Activated CD4-positive, alpha-beta T cell treated with anti-CD3 and anti-CD28 coated beads for 36 hours (primary cell): ENCODE data around the gene CLEC5A. TPM values are rescaled to one million over a fixed set of nuclear protein-coding genes. Genes with fewer than 3 reads are reported as not detected.

Source experiments
- ATAC-seq: fragments of 200-7000 bp; cut with Tn5 transposase; one replicate; pipeline ENCODE4 v1.10.0; 2021; ENCODE audit warnings: mild to moderate bottlenecking, moderate library complexity
- CTCF ChIA-PET: fragments of 350-600 bp; sonication (Branson Sonifier 250); formaldehyde crosslinking; loops from one replicate; lab custom pipeline; 2021; ENCODE audit warnings: antibody characterized with exemption; lab: Charles Lee
- POLR2A ChIA-PET: fragments of 350-600 bp; sonication (Branson Sonifier 250); formaldehyde crosslinking; loops from one replicate; lab custom pipeline; 2021; ENCODE audit warnings: antibody characterized with exemption, inconsistent platforms; lab: Charles Lee
- DNase-seq: peaks from one replicate; pipeline ENCODE4 v3.0.0-alpha.2; 2020
- H3K27ac Mint-ChIP-seq: one replicate; pipeline ENCODE4 v1.8.0; 2021; ENCODE audit warnings: mixed read lengths
- H3K27me3 Mint-ChIP-seq: one replicate; pipeline ENCODE4 v1.8.0; 2021; ENCODE audit warnings: mixed read lengths
- H3K36me3 Mint-ChIP-seq: one replicate; pipeline ENCODE4 v1.8.0; 2021; ENCODE audit warnings: low read depth, mixed read lengths
- H3K4me1 Mint-ChIP-seq: one replicate; pipeline ENCODE4 v1.8.0; 2021; ENCODE audit warnings: mixed read lengths
- H3K4me3 Mint-ChIP-seq: one replicate; pipeline ENCODE4 v1.8.0; 2021; ENCODE audit warnings: mild to moderate bottlenecking, moderate library complexity, mixed read lengths
- H3K9me3 Mint-ChIP-seq: one replicate; pipeline ENCODE4 v1.8.0; 2021; ENCODE audit warnings: low read depth, mixed read lengths
- intact Hi-C, 2 experiments: fragments of 100-400 bp; cut with DNase I in 1 of 2; cut with micrococcal nuclease in 1 of 2; formaldehyde crosslinking; loops; one replicate each; pipeline versions ENCODE4 v1.14.2 to v1.15.1; 2022 to 2024; cut with DNase I, micrococcal nuclease
- total RNA-seq, 2 experiments: library from RNA; stranded (reverse); gene quantifications; one replicate each; pipeline ENCODE4 v1.2.3, GENCODE V29; 2021

The CLEC5A gene
- total RNA-seq, 2 experiments from 2014 or later, result not detected

DNA sequence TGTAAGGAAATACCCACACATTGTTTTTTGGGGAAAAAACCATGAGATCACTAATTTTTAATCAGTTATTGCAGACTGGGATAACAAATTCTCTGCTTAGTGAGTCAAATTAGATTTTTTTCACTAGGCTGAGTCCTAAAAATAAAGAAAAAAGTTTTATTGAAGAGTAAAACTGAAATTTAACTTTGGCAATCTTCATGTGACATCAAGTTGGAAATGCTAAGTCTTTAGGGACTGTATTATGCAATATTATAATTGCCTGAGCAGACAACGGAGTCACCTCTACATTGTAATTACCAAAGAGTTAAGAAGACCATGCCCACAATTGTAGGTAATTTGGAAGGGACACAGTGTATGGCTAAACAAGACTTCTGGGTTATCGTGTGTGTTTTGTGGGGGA is 2.2 kb upstream of the CLEC5A start:
- Mint-ChIP-seq H3K9me3 (no peaks in the 10 kb centered on the region), H3K4me3 (no peak overlapping the region), H3K27ac (no peak overlapping the region), H3K36me3 (no peaks in the 10 kb centered on the region), H3K4me1 (peaks cover 6% of the 10 kb centered on the region), H3K27me3 (peaks cover 2% of the 10 kb centered on the region)
- intact Hi-C loops, result no loop called here
- DNase-seq (no peak), ATAC-seq (no peak)
- POLR2A ChIA-PET, result no interaction called here
- CTCF ChIA-PET, result no interaction called here

DNA sequence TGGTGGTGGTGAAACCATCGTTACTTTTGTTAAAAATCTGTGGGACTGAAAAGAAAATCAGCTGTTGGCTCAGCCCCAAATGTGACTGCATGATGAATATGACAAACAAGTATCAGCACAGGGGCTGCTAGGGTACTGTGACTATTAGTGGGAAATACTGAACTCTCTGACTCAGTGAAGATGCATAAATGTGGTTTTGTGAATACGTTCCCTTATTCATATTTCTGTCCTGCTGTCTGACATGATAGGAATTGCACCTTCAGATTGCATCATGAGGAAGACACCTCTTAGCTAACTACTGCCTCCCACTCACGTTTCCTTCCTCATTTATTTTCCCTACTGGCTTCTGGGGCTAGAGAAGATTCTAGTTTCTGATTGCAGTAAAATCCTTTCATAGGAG is 1.4 kb downstream of the CLEC5A start:
- DNase-seq (peak; percentile 43), ATAC-seq (peak; percentile 84)
- Mint-ChIP-seq H3K36me3 (no peaks in the 10 kb centered on the region), H3K27ac (no peak overlapping the region), H3K4me1 (peaks cover 6% of the 10 kb centered on the region), H3K9me3 (peaks cover 16% of the 10 kb centered on the region), H3K27me3 (peaks cover 5% of the 10 kb centered on the region), H3K4me3 (no peak overlapping the region)
- ChIA-PET CTCF (no interaction called here), POLR2A (no interaction called here)
- intact Hi-C loops, result no loop called here

DNA sequence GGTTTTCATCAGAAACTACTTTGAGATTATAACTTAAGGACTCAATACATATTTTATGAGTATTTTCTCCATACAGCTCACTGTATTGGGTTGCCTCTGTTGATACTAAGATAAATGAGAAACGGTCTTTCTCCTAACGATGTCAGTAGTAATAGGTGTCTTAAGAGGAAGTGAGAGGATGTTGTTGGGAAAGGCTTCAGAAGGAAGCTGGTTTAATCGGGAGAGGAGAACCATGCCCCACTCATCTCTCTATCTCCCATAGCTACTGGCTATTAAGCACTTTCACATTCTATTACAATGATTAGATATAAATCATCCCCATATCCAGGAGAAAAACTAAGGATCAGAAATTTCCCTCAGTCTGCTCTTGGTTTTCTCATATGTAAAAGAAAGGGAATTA is 2.0 kb downstream of the CLEC5A start:
- H3K27ac Mint-ChIP-seq, result no peak overlapping the region
- ChIA-PET POLR2A (no interaction called here), CTCF (no interaction called here)
- H3K4me3 Mint-ChIP-seq, result no peak overlapping the region
- peaks cover 6% of the 10 kb centered on the region for H3K4me1 Mint-ChIP-seq
- ATAC-seq (no peak), DNase-seq (no peak)
- peaks cover 16% of the 10 kb centered on the region for H3K9me3 Mint-ChIP-seq
- H3K36me3 Mint-ChIP-seq, result no peaks in the 10 kb centered on the region
- intact Hi-C loops, result loop anchor here in 1 of 2 experiments (1.0 kb wide), 1 partner anchor 47 kb away; no protein-coding TSS in a partner anchor
- H3K27me3 Mint-ChIP-seq, result peaks cover 5% of the 10 kb centered on the region

DNA sequence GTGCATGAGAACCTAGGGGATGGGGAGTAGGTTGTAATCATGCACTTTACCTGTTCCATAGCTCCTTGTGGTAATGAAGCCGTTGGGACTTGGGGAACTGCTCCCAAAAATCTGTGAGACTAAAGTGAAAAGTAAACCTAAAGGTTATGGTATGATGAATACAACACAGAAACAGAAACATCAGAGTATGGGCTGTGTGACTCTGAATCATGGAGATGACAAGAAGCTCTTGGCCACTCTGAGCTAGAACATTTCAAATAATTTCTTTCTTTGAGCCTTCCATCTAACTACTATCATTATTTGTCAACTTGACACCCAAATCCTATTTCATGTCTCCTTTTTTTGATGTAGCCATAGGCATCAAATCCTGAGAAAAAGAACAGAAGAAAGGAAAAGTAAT is 2.9 kb downstream of the CLEC5A start:
- Mint-ChIP-seq H3K4me3 (no peak overlapping the region), H3K9me3 (peaks cover 18% of the 10 kb centered on the region), H3K27ac (no peak overlapping the region), H3K27me3 (peaks cover 5% of the 10 kb centered on the region), H3K4me1 (peaks cover 6% of the 10 kb centered on the region), H3K36me3 (no peaks in the 10 kb centered on the region)
- DNase-seq (no peak), ATAC-seq (no peak)
- intact Hi-C loops, result loop anchor here in 1 of 2 experiments (1.0 kb wide), 1 partner anchor 46 kb away; no protein-coding TSS in a partner anchor
- ChIA-PET CTCF (interaction anchor here (0.6 kb wide), 1 partner anchor 23 kb away, joined by 3 read pairs; no protein-coding TSS in a partner anchor), POLR2A (no interaction called here)

DNA sequence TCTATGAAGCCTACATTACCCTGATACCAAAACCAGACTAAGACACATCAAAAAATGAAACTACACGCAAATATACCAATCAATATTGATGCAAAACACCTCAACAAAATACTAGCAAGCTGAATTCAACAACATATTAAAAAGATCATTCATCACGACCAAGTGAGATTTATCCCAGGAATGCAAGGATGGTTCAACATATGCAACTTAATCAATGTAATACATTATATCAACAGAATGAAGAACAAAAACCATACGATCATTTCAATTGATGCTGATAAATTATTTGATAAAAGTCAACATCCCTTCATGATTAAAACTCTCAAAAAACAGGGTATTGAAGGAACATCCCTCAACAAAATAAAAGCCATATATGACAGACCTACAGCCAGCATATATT is 5.7 kb downstream of the CLEC5A start:
- Mint-ChIP-seq H3K4me1 (peaks cover 6% of the 10 kb centered on the region), H3K36me3 (no peaks in the 10 kb centered on the region), H3K4me3 (no peak overlapping the region), H3K27me3 (peaks cover 9% of the 10 kb centered on the region), H3K9me3 (peaks cover 22% of the 10 kb centered on the region), H3K27ac (no peak overlapping the region)
- ChIA-PET CTCF (no interaction called here), POLR2A (no interaction called here)
- ATAC-seq (no peak), DNase-seq (no peak)
- intact Hi-C loops, result no loop called here

DNA sequence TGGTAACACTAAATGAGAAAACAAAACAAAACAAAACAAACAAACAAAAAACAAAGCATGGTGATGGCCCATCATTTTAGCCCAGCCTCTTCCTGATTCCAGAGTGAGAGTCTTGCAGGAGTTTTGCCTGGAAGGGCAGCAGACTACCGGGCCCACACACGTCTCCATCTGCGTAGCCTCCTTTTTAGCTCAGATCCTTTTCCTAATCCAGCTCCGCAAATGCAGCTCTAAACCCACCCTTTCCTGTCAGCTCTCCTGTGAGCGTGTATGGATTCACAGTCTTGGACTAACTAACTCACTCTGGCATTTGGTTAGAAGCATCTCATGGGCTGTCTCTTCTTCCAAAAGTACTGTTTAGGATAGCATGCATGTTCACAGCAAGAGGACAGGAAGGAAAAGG is 16.6 kb downstream of the CLEC5A start:
- Mint-ChIP-seq H3K36me3 (no peaks in the 10 kb centered on the region), H3K4me1 (no peaks in the 10 kb centered on the region), H3K27ac (no peak overlapping the region), H3K4me3 (no peak overlapping the region), H3K9me3 (peaks cover 3% of the 10 kb centered on the region), H3K27me3 (peaks cover 5% of the 10 kb centered on the region)
- ATAC-seq, result no peak
- DNase-seq, result no peak
- ChIA-PET CTCF (no interaction called here), POLR2A (no interaction called here)
- intact Hi-C loops, result no loop called here

DNA sequence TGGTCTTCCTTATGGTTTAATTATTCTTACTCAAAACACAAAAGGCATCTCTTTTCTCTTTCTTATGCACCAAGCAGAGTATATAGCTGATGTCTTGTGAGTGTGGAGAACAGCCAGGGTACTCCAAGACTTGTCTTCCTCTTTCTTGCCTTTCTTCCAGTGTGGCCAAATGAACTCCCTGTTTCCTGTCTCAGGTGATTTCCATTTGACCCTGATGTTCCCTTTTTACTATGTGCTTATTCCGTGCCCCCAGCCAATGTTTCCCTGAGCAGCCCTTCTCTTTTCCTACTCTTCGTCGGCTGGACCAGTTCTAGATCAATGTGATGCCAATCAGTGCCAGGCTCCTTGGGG is 18.0 kb downstream of the CLEC5A start:
- H3K4me1 Mint-ChIP-seq, result no peaks in the 10 kb centered on the region

DNA sequence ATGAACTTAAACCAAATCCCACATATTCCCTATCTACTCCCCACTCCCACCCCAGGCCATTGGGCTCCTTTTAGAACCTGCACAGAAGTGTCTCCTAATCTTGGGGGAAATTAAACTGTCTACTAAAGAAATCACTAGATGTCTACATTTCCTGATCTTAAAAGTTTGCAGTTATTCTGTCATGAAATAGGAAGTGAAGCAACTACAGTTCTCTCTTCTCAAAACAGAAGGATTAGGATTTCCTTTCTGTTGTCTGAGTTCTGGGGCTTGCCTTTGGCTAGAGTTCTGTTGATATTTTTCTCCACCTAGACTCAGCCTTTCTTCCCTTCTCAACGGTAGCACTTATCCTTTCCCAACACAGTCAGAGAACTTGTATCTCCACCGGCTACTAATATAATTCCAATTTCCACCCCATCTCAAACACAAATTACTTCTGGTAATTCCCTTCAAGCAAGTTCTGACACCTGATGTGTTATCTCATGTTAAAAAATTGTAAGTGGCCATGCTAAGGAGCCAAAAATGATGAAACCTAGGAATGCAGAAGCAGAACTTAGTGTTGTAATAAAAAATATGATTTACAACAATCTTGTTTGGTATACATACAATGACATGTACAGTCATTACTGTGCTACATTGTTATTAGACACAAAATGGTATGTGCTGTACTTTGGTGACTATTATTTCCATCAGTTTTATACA is 18.5 kb downstream of the CLEC5A start:
- no peaks in the 10 kb centered on the region for H3K27me3 Mint-ChIP-seq
- H3K4me1 Mint-ChIP-seq, result no peaks in the 10 kb centered on the region
- intact Hi-C loops, result no loop called here
- peaks cover 2% of the 10 kb centered on the region for H3K9me3 Mint-ChIP-seq
- DNase-seq (no peak), ATAC-seq (no peak)
- H3K4me3 Mint-ChIP-seq, result no peak overlapping the region
- ChIA-PET CTCF (no interaction called here), POLR2A (no interaction called here)
- H3K27ac Mint-ChIP-seq, result no peak overlapping the region
- no peaks in the 10 kb centered on the region for H3K36me3 Mint-ChIP-seq

More for the DNA sequence above, 18.0 kb downstream of the CLEC5A start:
- no peak overlapping the region for H3K27ac Mint-ChIP-seq
- no peak overlapping the region for H3K4me3 Mint-ChIP-seq
- CTCF ChIA-PET, result no interaction called here
- H3K27me3 Mint-ChIP-seq, result no peaks in the 10 kb centered on the region
- POLR2A ChIA-PET, result no interaction called here
- no peak for ATAC-seq
- DNase-seq, result no peak
- intact Hi-C loops, result no loop called here
- no peaks in the 10 kb centered on the region for H3K36me3 Mint-ChIP-seq
- peaks cover 2% of the 10 kb centered on the region for H3K9me3 Mint-ChIP-seq

DNA sequence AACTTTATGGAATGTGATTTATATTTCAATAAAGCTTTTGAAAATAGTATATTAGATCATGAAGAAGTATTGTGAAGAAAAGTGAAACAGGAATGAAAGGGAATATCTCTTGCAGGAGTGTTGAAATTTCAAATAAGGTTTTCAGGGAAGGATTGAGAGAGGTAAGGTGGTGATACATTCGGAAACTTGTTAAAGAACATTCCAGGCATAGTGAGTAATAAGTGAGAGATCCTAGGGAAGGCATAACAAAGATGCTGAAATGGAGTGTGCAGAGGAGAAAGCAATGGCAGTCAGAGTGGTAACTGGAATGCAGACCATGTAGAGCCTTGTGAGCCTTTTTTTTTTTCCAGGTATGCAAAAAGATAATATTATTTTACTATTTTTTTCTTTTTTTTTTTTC is 26.5 kb downstream of the CLEC5A start:
- Mint-ChIP-seq H3K27ac (no peak overlapping the region), H3K4me3 (no peak overlapping the region), H3K4me1 (no peaks in the 10 kb centered on the region), H3K27me3 (peaks cover 4% of the 10 kb centered on the region), H3K9me3 (no peaks in the 10 kb centered on the region), H3K36me3 (no peaks in the 10 kb centered on the region)
- ChIA-PET POLR2A (no interaction called here), CTCF (no interaction called here)
- ATAC-seq, result no peak
- no peak for DNase-seq
- intact Hi-C loops, result no loop called here

DNA sequence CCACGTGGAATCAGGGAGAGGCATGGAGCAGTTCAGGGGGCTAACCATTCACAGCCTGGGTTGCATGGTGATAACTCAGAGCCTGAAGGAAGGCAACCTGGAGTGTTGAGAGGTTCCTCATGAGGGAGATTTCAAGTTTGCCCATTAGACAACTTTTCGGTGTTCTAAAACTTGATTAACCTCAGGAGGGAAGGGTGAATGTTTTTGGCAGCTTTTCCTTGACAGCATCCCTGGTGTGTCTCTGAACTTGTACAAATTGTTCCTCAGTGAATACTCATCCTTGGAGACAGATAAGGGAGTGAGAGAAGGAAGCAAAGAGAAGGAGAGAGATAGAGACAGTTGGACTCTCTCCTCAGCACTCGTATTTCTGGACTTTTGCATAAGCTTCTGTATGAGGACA is 30.7 kb downstream of the CLEC5A start, which contains the start of gene OR9A4:
TSS of gene OR9A4 (plus strand) at position 301 of the 400 bp plus-strand sequence. CDS start 2,477 bp downstream, outside the sequence.
- H3K4me1 Mint-ChIP-seq, result no peaks in the 10 kb centered on the region
- no peak within 1 kb of the TSS for H3K4me3 Mint-ChIP-seq
- no peak for ATAC-seq
- ChIA-PET CTCF (no interaction called here), POLR2A (no interaction called here)
- H3K9me3 Mint-ChIP-seq, result no peaks in the 10 kb centered on the region
- no peak for DNase-seq
- intact Hi-C loops, result no loop called here
- peaks cover 6% of the 10 kb centered on the region for H3K27me3 Mint-ChIP-seq
- no peak within 1 kb of the TSS for H3K27ac Mint-ChIP-seq
- H3K36me3 Mint-ChIP-seq, result no peaks in the 10 kb centered on the region

DNA sequence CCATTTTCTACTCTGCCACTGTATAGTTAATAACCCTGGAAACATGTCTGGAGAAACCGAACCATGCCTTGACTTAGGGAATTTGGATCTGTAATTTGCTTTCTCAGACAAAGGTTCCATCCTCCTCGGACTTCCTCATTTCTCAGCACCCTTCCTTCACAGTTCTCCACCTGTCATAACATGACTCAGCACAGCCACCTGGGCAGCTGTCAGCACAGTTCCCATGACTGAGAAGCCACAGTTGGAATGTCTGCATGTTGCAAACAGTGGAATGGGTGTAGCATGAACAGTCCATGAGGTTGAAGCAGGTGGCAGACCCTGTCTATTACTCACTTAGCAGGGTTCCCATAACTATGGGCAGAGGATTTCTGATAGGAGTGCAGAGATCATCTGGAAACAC is 31.2 kb downstream of the CLEC5A start:
- Mint-ChIP-seq H3K4me3 (no peak overlapping the region), H3K27me3 (peaks cover 6% of the 10 kb centered on the region), H3K36me3 (no peaks in the 10 kb centered on the region), H3K9me3 (no peaks in the 10 kb centered on the region), H3K27ac (no peak overlapping the region), H3K4me1 (no peaks in the 10 kb centered on the region)
- intact Hi-C loops, result no loop called here
- POLR2A ChIA-PET, result no interaction called here
- CTCF ChIA-PET, result no interaction called here
- ATAC-seq (no peak), DNase-seq (no peak)

DNA sequence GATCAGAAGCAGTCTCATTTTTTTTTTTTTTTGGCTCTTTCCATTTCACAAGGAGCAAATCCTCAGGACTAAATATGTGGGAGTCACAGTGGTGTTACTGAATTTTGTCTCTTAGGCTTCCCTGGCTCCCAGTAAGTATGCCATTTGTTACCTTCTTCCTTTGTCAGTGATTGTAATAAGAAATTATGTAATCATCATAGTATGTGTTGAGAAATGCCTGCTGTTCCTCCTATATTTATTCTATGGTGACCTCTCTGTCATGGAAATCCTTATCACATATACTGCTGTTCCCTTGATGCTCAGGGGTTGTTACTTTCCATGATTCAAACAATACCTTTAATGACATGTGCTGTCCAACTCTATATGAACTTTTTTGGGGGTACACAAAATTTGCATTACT is 35.4 kb downstream of the CLEC5A start:
- Mint-ChIP-seq H3K4me1 (no peaks in the 10 kb centered on the region), H3K36me3 (no peaks in the 10 kb centered on the region), H3K27me3 (peaks cover 2% of the 10 kb centered on the region), H3K9me3 (no peaks in the 10 kb centered on the region), H3K4me3 (no peak overlapping the region), H3K27ac (no peak overlapping the region)
- DNase-seq, result no peak
- POLR2A ChIA-PET, result no interaction called here
- ATAC-seq, result no peak
- CTCF ChIA-PET, result no interaction called here
- intact Hi-C loops, result no loop called here
